Right lobe of liver (tissue), 4 donors: ENCODE data around the gene ATP10A.

Source experiments
- CTCF ChIP-seq, 4 donors: fragments of 200-600 bp in 3 of 4; fragments of 450-650 bp in 1 of 4; IDR thresholded peaks; one replicate each; pipeline versions ENCODE4 v1.5.1 to v1.8.0; 2016 to 2022; ENCODE audit warnings: antibody characterized with exemption in 4 of 4, mild to moderate bottlenecking in 2 of 4
- POLR2A ChIP-seq: fragments of 450-650 bp; IDR thresholded peaks from one replicate; pipeline ENCODE4 v1.6.1; 2017; ENCODE audit warnings: antibody characterized with exemption, mild to moderate bottlenecking
- donor health status: DM: no; HTN: no; CAD: no.
- donor health status: DM: no; HTN: no; CAD: no.
- donor health status: DM: no; HTN: yes; CAD: no.

- TF ChIP-seq CTCF (IDR thresholded peaks at IDR 0.05) (no peak), POLR2A (no peak)
Measured at GRCh38 chr15:25832158-25832557, 31.0 kb downstream of the ATP10A start.
